GM23338 (cell line): Measurements from ENCODE around the gene CBFA2T3. TPM values are rescaled to one million over a fixed set of nuclear protein-coding genes. Genes with fewer than 3 reads are reported as not detected.

ENCODE experiments used
- ATAC-seq: fragments of 200-7000 bp; cut with Tn5 transposase; 3 replicates; pipeline ENCODE4 v1.9.1; 2020
- DNase-seq: peaks from one replicate; pipeline ENCODE4 v3.0.0-alpha.2; 2015; ENCODE audit warnings: low spot score
- H2AFZ ChIP-seq: fragments of 200-600 bp; sonication (generic); 2 replicates; pipeline ENCODE4 v1.8.0; 2016; ENCODE audit warnings: antibody characterized with exemption, mild to moderate bottlenecking, moderate library complexity
- H3F3A ChIP-seq: fragments of 200-600 bp; sonication (generic); replicated peaks from 2 replicates; pipeline ENCODE4 v1.8.0; 2017; ENCODE audit warnings: antibody characterized with exemption, mixed run types, low read depth
- H3K27ac ChIP-seq: fragments of 200-600 bp; sonication (generic); 2 replicates; pipeline ENCODE4 v1.6.1; 2016; ENCODE audit warnings: low read depth
- H3K27me3 ChIP-seq: fragments of 200-600 bp; sonication (generic); 2 replicates; pipeline ENCODE4 v1.8.0; 2016; ENCODE audit warnings: mild to moderate bottlenecking, mixed run types, moderate library complexity; ENCODE audit not compliant: insufficient read depth
- H3K36me3 ChIP-seq: fragments of 200-600 bp; sonication (generic); 2 replicates; pipeline ENCODE4 v1.8.0; 2016; ENCODE audit warnings: mild to moderate bottlenecking; ENCODE audit not compliant: insufficient read depth
- H3K4me1 ChIP-seq: fragments of 200-600 bp; sonication (generic); 2 replicates; pipeline ENCODE4 v1.8.0; 2016; ENCODE audit warnings: mild to moderate bottlenecking, moderate library complexity; ENCODE audit not compliant: insufficient read depth
- H3K4me2 ChIP-seq: fragments of 200-600 bp; sonication (generic); 2 replicates; pipeline ENCODE4 v1.7.1; 2017; ENCODE audit warnings: mixed run types
- H3K4me3 ChIP-seq: fragments of 200-600 bp; sonication (generic); 2 replicates; pipeline ENCODE4 v1.6.1; 2016; ENCODE audit warnings: mixed run types
- H3K79me2 ChIP-seq: fragments of 200-600 bp; sonication (generic); replicated peaks from 2 replicates; pipeline ENCODE4 v1.8.0; 2017; ENCODE audit warnings: mild to moderate bottlenecking; ENCODE audit not compliant: insufficient read depth
- H3K9me2 ChIP-seq: fragments of 200-600 bp; sonication (generic); 2 replicates; pipeline ENCODE4 v1.8.0; 2017; ENCODE audit not compliant: insufficient read depth
- H4K20me1 ChIP-seq: fragments of 200-600 bp; sonication (generic); replicated peaks from 2 replicates; pipeline ENCODE4 v1.8.0; 2017; ENCODE audit warnings: mild to moderate bottlenecking; ENCODE audit not compliant: insufficient read depth
- H3K27ac Mint-ChIP-seq: 2 replicates; pipeline ENCODE4 v1.8.0; 2020; ENCODE audit warnings: inconsistent platforms, mild to moderate bottlenecking, moderate library complexity, mixed read lengths
- H3K27me3 Mint-ChIP-seq: 3 replicates; pipeline ENCODE4 v1.8.0; 2022; ENCODE audit warnings: low read depth, mild to moderate bottlenecking, moderate library complexity, mixed read lengths, inconsistent platforms; ENCODE audit not compliant: insufficient read depth, poor library complexity
- H3K36me3 Mint-ChIP-seq: 3 replicates; pipeline ENCODE4 v1.8.0; 2021; ENCODE audit warnings: low read depth, mild to moderate bottlenecking, inconsistent platforms, moderate library complexity, mixed read lengths
- H3K4me1 Mint-ChIP-seq: 3 replicates; pipeline ENCODE4 v1.8.0; 2020; ENCODE audit warnings: mild to moderate bottlenecking, inconsistent platforms, mixed read lengths
- H3K4me3 Mint-ChIP-seq: 3 replicates; pipeline ENCODE4 v1.8.0; 2021; ENCODE audit warnings: moderate library complexity, mild to moderate bottlenecking, inconsistent platforms, mixed read lengths
- H3K9me3 Mint-ChIP-seq: 3 replicates; pipeline ENCODE4 v1.8.0; 2020; ENCODE audit warnings: moderate library complexity, mild to moderate bottlenecking, inconsistent platforms, mixed read lengths
- CREB1 ChIP-seq: fragments of 250-450 bp; sonication (Bioruptor Pico); IDR thresholded peaks from 2 replicates; pipeline ENCODE4 v1.5.0; 2020; ENCODE audit warnings: low read depth, mild to moderate bottlenecking, moderate library complexity
- EZH2 ChIP-seq: fragments of 200-600 bp; sonication (generic); IDR thresholded peaks from one replicate; pipeline ENCODE4 v1.8.0; 2017; ENCODE audit warnings: antibody characterized with exemption, mild to moderate bottlenecking, low read depth; ENCODE audit not compliant: unreplicated experiment
- EZH2phosphoT487 ChIP-seq: fragments of 200-600 bp; sonication (generic); IDR thresholded peaks from one replicate; pipeline ENCODE4 v1.8.1; 2018; ENCODE audit warnings: antibody characterized with exemption; ENCODE audit not compliant: unreplicated experiment
- JUNB ChIP-seq: IDR thresholded peaks from one replicate; pipeline ENCODE4 v1.6.1; 2016; ENCODE audit warnings: antibody characterized with exemption; ENCODE audit not compliant: unreplicated experiment
- NANOG ChIP-seq: IDR thresholded peaks from 2 replicates; pipeline ENCODE4 v1.6.1; 2016; ENCODE audit warnings: antibody characterized with exemption, borderline replicate concordance
- POLR2AphosphoS5 ChIP-seq: IDR thresholded peaks from 2 replicates; pipeline ENCODE4 v1.6.1; 2016; ENCODE audit warnings: antibody characterized with exemption, low read depth
- STAT1 ChIP-seq: IDR thresholded peaks from one replicate; pipeline ENCODE4 v1.6.1; 2016; ENCODE audit warnings: antibody characterized with exemption; ENCODE audit not compliant: unreplicated experiment
- ZNF114 ChIP-seq: fragments of 250-450 bp; sonication (Bioruptor Pico); IDR thresholded peaks from 2 replicates; pipeline ENCODE4 v1.5.0; 2020; ENCODE audit warnings: mild to moderate bottlenecking, moderate library complexity
- ZNF331 ChIP-seq: fragments of 250-450 bp; sonication (Bioruptor Pico); IDR thresholded peaks from 2 replicates; pipeline ENCODE4 v1.5.0; 2020; ENCODE audit warnings: low read depth, mild to moderate bottlenecking, moderate library complexity
- polyA plus RNA-seq: library from polyadenylated mRNA; unstranded; fragments of >200 nt; fragmentation: Nextera tagmentation; extraction: Ambion mirVana; gene quantifications from 2 replicates; pipeline ENCODE4 v1.2.1, GENCODE V29; 2016
- total RNA-seq: library from RNA; depleted of rRNA; stranded (reverse); fragments of >200 nt; shearing (Covaris generic); gene quantifications from 2 replicates; pipeline ENCODE4 v1.2.3, GENCODE V29; 2014
- TF ChIP-seq, protein P1 (sequence below), 2 experiments: fragments of 200-600 bp in 1 of 2; sonication (generic) in 1 of 2; conservative IDR thresholded peaks; 2 replicates each; pipeline versions ENCODE4 v1.5.1 to v1.6.1; 2016 to 2017; ENCODE audit warnings: antibody characterized with exemption in 2 of 2, low read depth in 2 of 2, mild to moderate bottlenecking in 2 of 2, moderate library complexity in 1 of 2
- TF ChIP-seq, protein P2 (sequence below): IDR thresholded peaks from 2 replicates; pipeline ENCODE4 v1.6.1; 2016; ENCODE audit warnings: antibody characterized with exemption
- TF ChIP-seq, protein P3 (sequence below): fragments of 250-450 bp; sonication (Bioruptor Pico); IDR thresholded peaks from 2 replicates; pipeline ENCODE4 v1.5.0; 2020; ENCODE audit warnings: mild to moderate bottlenecking, moderate library complexity
- TF ChIP-seq, protein P4 (sequence below): IDR thresholded peaks from one replicate; pipeline ENCODE4 v1.6.1; 2018; ENCODE audit warnings: antibody characterized with exemption; ENCODE audit not compliant: unreplicated experiment

The CBFA2T3 gene
- total and polyA plus RNA-seq, 2 experiments from 2014 or later, result 0.87 to 1.5 TPM

DNA sequence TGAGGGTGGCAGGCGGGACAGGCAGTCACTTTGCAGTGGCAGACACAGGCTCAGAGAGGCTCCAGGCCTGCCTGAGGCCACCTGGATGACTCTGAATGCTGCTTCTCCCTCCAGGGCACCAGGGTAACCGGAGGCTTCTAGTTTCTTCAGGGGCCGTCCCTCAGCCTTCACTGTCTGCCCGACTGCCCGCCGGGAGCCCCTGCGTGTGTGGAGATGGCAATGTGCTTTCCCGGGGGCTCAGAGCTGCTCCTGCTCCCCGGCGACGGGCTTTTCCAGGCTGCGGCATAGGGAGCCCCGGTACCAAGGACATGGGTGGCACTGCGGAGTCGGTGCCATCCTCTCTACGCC, 51.5 kb downstream of the CBFA2T3 start:
- no peaks in the 10 kb centered on the region for H3K79me2 ChIP-seq
- H3K27me3 Mint-ChIP-seq, result peaks cover 2% of the 10 kb centered on the region
- H2AFZ ChIP-seq, result no peak overlapping the region
- DNase-seq (no peak), ATAC-seq (no peak)
- no peaks in the 10 kb centered on the region for H3K36me3 ChIP-seq
- H3K4me3 Mint-ChIP-seq, result no peak overlapping the region
- no peak overlapping the region for H3K27ac ChIP-seq
- no peaks in the 10 kb centered on the region for H4K20me1 ChIP-seq
- no peak overlapping the region for H3K4me2 ChIP-seq
- H3F3A ChIP-seq, result no peaks in the 10 kb centered on the region
- H3K9me3 Mint-ChIP-seq, result peaks cover 6% of the 10 kb centered on the region; the same call in 2 of the 3 replicates
- no peak overlapping the region for H3K27ac Mint-ChIP-seq
- H3K4me1 ChIP-seq, result no peaks in the 10 kb centered on the region
- H3K27me3 ChIP-seq, result no peaks in the 10 kb centered on the region
- peaks cover 23% of the 10 kb centered on the region for H3K4me1 Mint-ChIP-seq
- no peak overlapping the region for H3K4me3 ChIP-seq
- no peaks in the 10 kb centered on the region for H3K36me3 Mint-ChIP-seq
- H3K9me2 ChIP-seq, result no peaks in the 10 kb centered on the region
- TF ChIP-seq ZNF331, result no peak
- TF ChIP-seq NANOG, result no peak
- TF ChIP-seq POLR2AphosphoS5, result no peak
- TF ChIP-seq EZH2, result no peak
- TF ChIP-seq, protein P1, sequence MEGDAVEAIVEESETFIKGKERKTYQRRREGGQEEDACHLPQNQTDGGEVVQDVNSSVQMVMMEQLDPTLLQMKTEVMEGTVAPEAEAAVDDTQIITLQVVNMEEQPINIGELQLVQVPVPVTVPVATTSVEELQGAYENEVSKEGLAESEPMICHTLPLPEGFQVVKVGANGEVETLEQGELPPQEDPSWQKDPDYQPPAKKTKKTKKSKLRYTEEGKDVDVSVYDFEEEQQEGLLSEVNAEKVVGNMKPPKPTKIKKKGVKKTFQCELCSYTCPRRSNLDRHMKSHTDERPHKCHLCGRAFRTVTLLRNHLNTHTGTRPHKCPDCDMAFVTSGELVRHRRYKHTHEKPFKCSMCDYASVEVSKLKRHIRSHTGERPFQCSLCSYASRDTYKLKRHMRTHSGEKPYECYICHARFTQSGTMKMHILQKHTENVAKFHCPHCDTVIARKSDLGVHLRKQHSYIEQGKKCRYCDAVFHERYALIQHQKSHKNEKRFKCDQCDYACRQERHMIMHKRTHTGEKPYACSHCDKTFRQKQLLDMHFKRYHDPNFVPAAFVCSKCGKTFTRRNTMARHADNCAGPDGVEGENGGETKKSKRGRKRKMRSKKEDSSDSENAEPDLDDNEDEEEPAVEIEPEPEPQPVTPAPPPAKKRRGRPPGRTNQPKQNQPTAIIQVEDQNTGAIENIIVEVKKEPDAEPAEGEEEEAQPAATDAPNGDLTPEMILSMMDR (conservative IDR thresholded peaks at IDR 0.05; ENCODE audit: low read depth in 2 of 2), result no peak
- TF ChIP-seq, protein P2, sequence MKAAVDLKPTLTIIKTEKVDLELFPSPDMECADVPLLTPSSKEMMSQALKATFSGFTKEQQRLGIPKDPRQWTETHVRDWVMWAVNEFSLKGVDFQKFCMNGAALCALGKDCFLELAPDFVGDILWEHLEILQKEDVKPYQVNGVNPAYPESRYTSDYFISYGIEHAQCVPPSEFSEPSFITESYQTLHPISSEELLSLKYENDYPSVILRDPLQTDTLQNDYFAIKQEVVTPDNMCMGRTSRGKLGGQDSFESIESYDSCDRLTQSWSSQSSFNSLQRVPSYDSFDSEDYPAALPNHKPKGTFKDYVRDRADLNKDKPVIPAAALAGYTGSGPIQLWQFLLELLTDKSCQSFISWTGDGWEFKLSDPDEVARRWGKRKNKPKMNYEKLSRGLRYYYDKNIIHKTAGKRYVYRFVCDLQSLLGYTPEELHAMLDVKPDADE, result no peak
- TF ChIP-seq, protein P3, sequence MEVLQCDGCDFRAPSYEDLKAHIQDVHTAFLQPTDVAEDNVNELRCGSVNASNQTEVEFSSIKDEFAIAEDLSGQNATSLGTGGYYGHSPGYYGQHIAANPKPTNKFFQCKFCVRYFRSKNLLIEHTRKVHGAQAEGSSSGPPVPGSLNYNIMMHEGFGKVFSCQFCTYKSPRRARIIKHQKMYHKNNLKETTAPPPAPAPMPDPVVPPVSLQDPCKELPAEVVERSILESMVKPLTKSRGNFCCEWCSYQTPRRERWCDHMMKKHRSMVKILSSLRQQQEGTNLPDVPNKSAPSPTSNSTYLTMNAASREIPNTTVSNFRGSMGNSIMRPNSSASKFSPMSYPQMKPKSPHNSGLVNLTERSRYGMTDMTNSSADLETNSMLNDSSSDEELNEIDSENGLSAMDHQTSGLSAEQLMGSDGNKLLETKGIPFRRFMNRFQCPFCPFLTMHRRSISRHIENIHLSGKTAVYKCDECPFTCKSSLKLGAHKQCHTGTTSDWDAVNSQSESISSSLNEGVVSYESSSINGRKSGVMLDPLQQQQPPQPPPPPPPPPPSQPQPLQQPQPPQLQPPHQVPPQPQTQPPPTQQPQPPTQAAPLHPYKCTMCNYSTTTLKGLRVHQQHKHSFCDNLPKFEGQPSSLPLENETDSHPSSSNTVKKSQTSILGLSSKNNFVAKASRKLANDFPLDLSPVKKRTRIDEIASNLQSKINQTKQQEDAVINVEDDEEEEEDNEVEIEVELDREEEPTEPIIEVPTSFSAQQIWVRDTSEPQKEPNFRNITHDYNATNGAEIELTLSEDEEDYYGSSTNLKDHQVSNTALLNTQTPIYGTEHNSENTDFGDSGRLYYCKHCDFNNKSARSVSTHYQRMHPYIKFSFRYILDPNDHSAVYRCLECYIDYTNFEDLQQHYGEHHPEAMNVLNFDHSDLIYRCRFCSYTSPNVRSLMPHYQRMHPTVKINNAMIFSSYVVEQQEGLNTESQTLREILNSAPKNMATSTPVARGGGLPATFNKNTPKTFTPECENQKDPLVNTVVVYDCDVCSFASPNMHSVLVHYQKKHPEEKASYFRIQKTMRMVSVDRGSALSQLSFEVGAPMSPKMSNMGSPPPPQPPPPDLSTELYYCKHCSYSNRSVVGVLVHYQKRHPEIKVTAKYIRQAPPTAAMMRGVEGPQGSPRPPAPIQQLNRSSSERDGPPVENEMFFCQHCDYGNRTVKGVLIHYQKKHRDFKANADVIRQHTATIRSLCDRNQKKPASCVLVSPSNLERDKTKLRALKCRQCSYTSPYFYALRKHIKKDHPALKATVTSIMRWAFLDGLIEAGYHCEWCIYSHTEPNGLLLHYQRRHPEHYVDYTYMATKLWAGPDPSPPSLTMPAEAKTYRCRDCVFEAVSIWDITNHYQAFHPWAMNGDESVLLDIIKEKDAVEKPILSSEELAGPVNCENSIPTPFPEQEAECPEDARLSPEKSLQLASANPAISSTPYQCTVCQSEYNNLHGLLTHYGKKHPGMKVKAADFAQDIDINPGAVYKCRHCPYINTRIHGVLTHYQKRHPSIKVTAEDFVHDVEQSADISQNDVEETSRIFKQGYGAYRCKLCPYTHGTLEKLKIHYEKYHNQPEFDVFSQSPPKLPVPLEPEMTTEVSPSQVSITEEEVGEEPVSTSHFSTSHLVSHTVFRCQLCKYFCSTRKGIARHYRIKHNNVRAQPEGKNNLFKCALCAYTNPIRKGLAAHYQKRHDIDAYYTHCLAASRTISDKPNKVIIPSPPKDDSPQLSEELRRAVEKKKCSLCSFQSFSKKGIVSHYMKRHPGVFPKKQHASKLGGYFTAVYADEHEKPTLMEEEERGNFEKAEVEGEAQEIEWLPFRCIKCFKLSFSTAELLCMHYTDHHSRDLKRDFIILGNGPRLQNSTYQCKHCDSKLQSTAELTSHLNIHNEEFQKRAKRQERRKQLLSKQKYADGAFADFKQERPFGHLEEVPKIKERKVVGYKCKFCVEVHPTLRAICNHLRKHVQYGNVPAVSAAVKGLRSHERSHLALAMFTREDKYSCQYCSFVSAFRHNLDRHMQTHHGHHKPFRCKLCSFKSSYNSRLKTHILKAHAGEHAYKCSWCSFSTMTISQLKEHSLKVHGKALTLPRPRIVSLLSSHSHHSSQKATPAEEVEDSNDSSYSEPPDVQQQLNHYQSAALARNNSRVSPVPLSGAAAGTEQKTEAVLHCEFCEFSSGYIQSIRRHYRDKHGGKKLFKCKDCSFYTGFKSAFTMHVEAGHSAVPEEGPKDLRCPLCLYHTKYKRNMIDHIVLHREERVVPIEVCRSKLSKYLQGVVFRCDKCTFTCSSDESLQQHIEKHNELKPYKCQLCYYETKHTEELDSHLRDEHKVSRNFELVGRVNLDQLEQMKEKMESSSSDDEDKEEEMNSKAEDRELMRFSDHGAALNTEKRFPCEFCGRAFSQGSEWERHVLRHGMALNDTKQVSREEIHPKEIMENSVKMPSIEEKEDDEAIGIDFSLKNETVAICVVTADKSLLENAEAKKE (CRISPR knock-in tag), result no peak
- TF ChIP-seq STAT1, result no peak
- TF ChIP-seq, protein P4, sequence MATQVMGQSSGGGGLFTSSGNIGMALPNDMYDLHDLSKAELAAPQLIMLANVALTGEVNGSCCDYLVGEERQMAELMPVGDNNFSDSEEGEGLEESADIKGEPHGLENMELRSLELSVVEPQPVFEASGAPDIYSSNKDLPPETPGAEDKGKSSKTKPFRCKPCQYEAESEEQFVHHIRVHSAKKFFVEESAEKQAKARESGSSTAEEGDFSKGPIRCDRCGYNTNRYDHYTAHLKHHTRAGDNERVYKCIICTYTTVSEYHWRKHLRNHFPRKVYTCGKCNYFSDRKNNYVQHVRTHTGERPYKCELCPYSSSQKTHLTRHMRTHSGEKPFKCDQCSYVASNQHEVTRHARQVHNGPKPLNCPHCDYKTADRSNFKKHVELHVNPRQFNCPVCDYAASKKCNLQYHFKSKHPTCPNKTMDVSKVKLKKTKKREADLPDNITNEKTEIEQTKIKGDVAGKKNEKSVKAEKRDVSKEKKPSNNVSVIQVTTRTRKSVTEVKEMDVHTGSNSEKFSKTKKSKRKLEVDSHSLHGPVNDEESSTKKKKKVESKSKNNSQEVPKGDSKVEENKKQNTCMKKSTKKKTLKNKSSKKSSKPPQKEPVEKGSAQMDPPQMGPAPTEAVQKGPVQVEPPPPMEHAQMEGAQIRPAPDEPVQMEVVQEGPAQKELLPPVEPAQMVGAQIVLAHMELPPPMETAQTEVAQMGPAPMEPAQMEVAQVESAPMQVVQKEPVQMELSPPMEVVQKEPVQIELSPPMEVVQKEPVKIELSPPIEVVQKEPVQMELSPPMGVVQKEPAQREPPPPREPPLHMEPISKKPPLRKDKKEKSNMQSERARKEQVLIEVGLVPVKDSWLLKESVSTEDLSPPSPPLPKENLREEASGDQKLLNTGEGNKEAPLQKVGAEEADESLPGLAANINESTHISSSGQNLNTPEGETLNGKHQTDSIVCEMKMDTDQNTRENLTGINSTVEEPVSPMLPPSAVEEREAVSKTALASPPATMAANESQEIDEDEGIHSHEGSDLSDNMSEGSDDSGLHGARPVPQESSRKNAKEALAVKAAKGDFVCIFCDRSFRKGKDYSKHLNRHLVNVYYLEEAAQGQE, result no peak
- no peak for TF ChIP-seq ZNF114
- TF ChIP-seq EZH2phosphoT487, result no peak
- TF ChIP-seq CREB1, result no peak
- no peak for TF ChIP-seq JUNB
